Measurements from ENCODE around the gene KCNH1.

DNA sequence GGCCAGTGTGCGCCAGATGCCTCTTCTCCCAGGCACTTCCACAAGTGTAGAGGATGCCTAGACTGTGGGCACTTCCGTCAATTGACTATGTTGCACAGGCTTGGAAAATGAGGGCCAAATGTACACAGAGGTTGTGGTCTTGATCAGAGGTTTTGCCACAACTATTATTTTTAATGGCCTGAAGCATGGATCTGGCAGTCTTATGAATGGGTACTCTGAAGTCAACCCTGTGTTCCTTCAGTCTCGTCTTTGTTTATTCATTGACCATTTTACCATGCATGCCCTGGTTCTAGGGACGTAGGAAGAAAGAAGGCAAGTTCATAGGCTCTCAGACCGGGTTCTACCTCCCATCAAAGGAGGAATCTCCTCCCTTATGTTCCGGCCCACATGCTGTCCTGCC is 476.1 kb downstream of the KCNH1 start:
- TF ChIP-seq ZSCAN30 (tag by site-specific recombination; IDR thresholded peaks at IDR 0.05) (no peak), ZNF121 (tag by site-specific recombination; IDR thresholded peaks at IDR 0.05) (no peak), ZNF76 (tag by site-specific recombination; IDR thresholded peaks at IDR 0.05; ENCODE audit: borderline replicate concordance, low read depth) (no peak), SP7 (tag by site-specific recombination; IDR thresholded peaks at IDR 0.05) (no peak), ZNF24 (tag by site-specific recombination; IDR thresholded peaks at IDR 0.05) (no peak), ZNF324 (tag by site-specific recombination; IDR thresholded peaks at IDR 0.05) (no peak), ZNF558 (tag by site-specific recombination; IDR thresholded peaks at IDR 0.05) (no peak), ZNF530 (tag by site-specific recombination; IDR thresholded peaks at IDR 0.05; ENCODE audit: low read depth) (no peak)
- TF ChIP-seq, protein P1, sequence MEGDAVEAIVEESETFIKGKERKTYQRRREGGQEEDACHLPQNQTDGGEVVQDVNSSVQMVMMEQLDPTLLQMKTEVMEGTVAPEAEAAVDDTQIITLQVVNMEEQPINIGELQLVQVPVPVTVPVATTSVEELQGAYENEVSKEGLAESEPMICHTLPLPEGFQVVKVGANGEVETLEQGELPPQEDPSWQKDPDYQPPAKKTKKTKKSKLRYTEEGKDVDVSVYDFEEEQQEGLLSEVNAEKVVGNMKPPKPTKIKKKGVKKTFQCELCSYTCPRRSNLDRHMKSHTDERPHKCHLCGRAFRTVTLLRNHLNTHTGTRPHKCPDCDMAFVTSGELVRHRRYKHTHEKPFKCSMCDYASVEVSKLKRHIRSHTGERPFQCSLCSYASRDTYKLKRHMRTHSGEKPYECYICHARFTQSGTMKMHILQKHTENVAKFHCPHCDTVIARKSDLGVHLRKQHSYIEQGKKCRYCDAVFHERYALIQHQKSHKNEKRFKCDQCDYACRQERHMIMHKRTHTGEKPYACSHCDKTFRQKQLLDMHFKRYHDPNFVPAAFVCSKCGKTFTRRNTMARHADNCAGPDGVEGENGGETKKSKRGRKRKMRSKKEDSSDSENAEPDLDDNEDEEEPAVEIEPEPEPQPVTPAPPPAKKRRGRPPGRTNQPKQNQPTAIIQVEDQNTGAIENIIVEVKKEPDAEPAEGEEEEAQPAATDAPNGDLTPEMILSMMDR (tag by site-specific recombination; IDR thresholded peaks at IDR 0.05), result no peak
- TF ChIP-seq, protein P2, sequence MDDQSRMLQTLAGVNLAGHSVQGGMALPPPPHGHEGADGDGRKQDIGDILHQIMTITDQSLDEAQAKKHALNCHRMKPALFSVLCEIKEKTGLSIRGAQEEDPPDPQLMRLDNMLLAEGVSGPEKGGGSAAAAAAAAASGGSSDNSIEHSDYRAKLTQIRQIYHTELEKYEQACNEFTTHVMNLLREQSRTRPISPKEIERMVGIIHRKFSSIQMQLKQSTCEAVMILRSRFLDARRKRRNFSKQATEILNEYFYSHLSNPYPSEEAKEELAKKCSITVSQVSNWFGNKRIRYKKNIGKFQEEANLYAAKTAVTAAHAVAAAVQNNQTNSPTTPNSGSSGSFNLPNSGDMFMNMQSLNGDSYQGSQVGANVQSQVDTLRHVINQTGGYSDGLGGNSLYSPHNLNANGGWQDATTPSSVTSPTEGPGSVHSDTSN (CRISPR knock-in tag; IDR thresholded peaks at IDR 0.05), result no peak
- TF ChIP-seq, protein P3, sequence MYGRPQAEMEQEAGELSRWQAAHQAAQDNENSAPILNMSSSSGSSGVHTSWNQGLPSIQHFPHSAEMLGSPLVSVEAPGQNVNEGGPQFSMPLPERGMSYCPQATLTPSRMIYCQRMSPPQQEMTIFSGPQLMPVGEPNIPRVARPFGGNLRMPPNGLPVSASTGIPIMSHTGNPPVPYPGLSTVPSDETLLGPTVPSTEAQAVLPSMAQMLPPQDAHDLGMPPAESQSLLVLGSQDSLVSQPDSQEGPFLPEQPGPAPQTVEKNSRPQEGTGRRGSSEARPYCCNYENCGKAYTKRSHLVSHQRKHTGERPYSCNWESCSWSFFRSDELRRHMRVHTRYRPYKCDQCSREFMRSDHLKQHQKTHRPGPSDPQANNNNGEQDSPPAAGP (tag by site-specific recombination; IDR thresholded peaks at IDR 0.05), result no peak
- TF ChIP-seq, protein P4, sequence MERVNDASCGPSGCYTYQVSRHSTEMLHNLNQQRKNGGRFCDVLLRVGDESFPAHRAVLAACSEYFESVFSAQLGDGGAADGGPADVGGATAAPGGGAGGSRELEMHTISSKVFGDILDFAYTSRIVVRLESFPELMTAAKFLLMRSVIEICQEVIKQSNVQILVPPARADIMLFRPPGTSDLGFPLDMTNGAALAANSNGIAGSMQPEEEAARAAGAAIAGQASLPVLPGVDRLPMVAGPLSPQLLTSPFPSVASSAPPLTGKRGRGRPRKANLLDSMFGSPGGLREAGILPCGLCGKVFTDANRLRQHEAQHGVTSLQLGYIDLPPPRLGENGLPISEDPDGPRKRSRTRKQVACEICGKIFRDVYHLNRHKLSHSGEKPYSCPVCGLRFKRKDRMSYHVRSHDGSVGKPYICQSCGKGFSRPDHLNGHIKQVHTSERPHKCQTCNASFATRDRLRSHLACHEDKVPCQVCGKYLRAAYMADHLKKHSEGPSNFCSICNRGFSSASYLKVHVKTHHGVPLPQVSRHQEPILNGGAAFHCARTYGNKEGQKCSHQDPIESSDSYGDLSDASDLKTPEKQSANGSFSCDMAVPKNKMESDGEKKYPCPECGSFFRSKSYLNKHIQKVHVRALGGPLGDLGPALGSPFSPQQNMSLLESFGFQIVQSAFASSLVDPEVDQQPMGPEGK (tag by site-specific recombination; IDR thresholded peaks at IDR 0.05), result no peak
- TF ChIP-seq, protein P5, sequence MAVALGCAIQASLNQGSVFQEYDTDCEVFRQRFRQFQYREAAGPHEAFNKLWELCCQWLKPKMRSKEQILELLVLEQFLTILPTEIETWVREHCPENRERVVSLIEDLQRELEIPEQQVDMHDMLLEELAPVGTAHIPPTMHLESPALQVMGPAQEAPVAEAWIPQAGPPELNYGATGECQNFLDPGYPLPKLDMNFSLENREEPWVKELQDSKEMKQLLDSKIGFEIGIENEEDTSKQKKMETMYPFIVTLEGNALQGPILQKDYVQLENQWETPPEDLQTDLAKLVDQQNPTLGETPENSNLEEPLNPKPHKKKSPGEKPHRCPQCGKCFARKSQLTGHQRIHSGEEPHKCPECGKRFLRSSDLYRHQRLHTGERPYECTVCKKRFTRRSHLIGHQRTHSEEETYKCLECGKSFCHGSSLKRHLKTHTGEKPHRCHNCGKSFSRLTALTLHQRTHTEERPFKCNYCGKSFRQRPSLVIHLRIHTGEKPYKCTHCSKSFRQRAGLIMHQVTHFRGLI (tag by site-specific recombination; IDR thresholded peaks at IDR 0.05), result no peak
- TF ChIP-seq, protein P6, sequence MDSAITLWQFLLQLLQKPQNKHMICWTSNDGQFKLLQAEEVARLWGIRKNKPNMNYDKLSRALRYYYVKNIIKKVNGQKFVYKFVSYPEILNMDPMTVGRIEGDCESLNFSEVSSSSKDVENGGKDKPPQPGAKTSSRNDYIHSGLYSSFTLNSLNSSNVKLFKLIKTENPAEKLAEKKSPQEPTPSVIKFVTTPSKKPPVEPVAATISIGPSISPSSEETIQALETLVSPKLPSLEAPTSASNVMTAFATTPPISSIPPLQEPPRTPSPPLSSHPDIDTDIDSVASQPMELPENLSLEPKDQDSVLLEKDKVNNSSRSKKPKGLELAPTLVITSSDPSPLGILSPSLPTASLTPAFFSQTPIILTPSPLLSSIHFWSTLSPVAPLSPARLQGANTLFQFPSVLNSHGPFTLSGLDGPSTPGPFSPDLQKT (IDR thresholded peaks at IDR 0.05; ENCODE audit: borderline replicate concordance, low read depth, low read length), result no peak

All from HEK293 (cell line).